IPS-18a (cell line): ENCODE results near the gene VPS4B.

Experiments used
- H3K27ac ChIP-seq: one replicate; pipeline ENCODE4 v1.5.1; 2013; ENCODE audit warnings: low read length
- H3K27me3 ChIP-seq: one replicate; pipeline ENCODE4 v1.6.1; 2013; ENCODE audit warnings: mild to moderate bottlenecking, low read length; ENCODE audit not compliant: control insufficient read depth, insufficient read depth
- H3K36me3 ChIP-seq: one replicate; pipeline ENCODE4 v1.6.1; 2013; ENCODE audit warnings: low read depth, low read length; ENCODE audit not compliant: control insufficient read depth
- H3K4me1 ChIP-seq: one replicate; pipeline ENCODE4 v1.6.1; 2013; ENCODE audit warnings: low read depth, low read length; ENCODE audit not compliant: control insufficient read depth
- H3K4me3 ChIP-seq: one replicate; pipeline ENCODE4 v1.5.1; 2013; ENCODE audit warnings: low read length
- H3K9ac ChIP-seq: one replicate; pipeline ENCODE4 v1.6.1; 2013; ENCODE audit warnings: mild to moderate bottlenecking, low read length, moderate library complexity
- H3K9me3 ChIP-seq: one replicate; pipeline ENCODE4 v1.6.1; 2013; ENCODE audit warnings: low read depth, low read length; ENCODE audit not compliant: control insufficient read depth

VPS4B gene

GRCh38 chr18:63394954-63395353, 27.3 kb downstream of the VPS4B start:
- H3K4me3 ChIP-seq = no peak overlapping the region
- no peak overlapping the region for H3K27ac ChIP-seq
- no peaks in the 10 kb centered on the region for H3K4me1 ChIP-seq
- no peak overlapping the region for H3K9ac ChIP-seq
- no peaks in the 10 kb centered on the region for H3K9me3 ChIP-seq
- peaks cover 67% of the 10 kb centered on the region for H3K36me3 ChIP-seq
- no peaks in the 10 kb centered on the region for H3K27me3 ChIP-seq

GRCh38 chr18:63387861-63388260, 34.4 kb downstream of the VPS4B start:
- peaks cover 20% of the 10 kb centered on the region for H3K36me3 ChIP-seq
- no peak overlapping the region for H3K9ac ChIP-seq
- no peaks in the 10 kb centered on the region for H3K9me3 ChIP-seq
- H3K4me1 ChIP-seq = no peaks in the 10 kb centered on the region
- H3K27me3 ChIP-seq = no peaks in the 10 kb centered on the region
- no peak overlapping the region for H3K4me3 ChIP-seq
- H3K27ac ChIP-seq = no peak overlapping the region

GRCh38 chr18:63382843-63383242, 39.4 kb downstream of the VPS4B start:
- no peaks in the 10 kb centered on the region for H3K27me3 ChIP-seq
- H3K9me3 ChIP-seq = no peaks in the 10 kb centered on the region
- no peak overlapping the region for H3K9ac ChIP-seq
- no peak overlapping the region for H3K27ac ChIP-seq
- H3K36me3 ChIP-seq = no peaks in the 10 kb centered on the region
- H3K4me3 ChIP-seq = no peak overlapping the region
- H3K4me1 ChIP-seq = no peaks in the 10 kb centered on the region

GRCh38 chr18:63379639-63379962, 42.7 kb downstream of the VPS4B start:
- H3K27ac ChIP-seq = no peak overlapping the region
- H3K4me3 ChIP-seq = no peak overlapping the region
- no peaks in the 10 kb centered on the region for H3K9me3 ChIP-seq
- no peaks in the 10 kb centered on the region for H3K27me3 ChIP-seq
- no peaks in the 10 kb centered on the region for H3K36me3 ChIP-seq
- H3K4me1 ChIP-seq = no peaks in the 10 kb centered on the region
- H3K9ac ChIP-seq = no peak overlapping the region

GRCh38 chr18:63378919-63379638, 43.2 kb downstream of the VPS4B start:
- Histone ChIP-seq H3K9ac (no peak overlapping the region), H3K36me3 (no peaks in the 10 kb centered on the region), H3K27me3 (no peaks in the 10 kb centered on the region), H3K4me3 (no peak overlapping the region), H3K27ac (no peak overlapping the region), H3K9me3 (no peaks in the 10 kb centered on the region), H3K4me1 (no peaks in the 10 kb centered on the region)

- no peaks in the 10 kb centered on the region for H3K4me1 ChIP-seq
- no peak overlapping the region for H3K9ac ChIP-seq
- H3K36me3 ChIP-seq = no peaks in the 10 kb centered on the region
- no peak overlapping the region for H3K27ac ChIP-seq
- no peak overlapping the region for H3K4me3 ChIP-seq
- H3K9me3 ChIP-seq = no peaks in the 10 kb centered on the region
- H3K27me3 ChIP-seq = no peaks in the 10 kb centered on the region
These were observed 44.8 kb downstream of the VPS4B start for GRCh38 chr18:63377275-63377980.

GRCh38 chr18:63376538-63376937, 45.7 kb downstream of the VPS4B start:
- Histone ChIP-seq H3K9ac (no peak overlapping the region), H3K4me3 (no peak overlapping the region), H3K36me3 (no peaks in the 10 kb centered on the region), H3K27ac (no peak overlapping the region), H3K9me3 (no peaks in the 10 kb centered on the region), H3K27me3 (no peaks in the 10 kb centered on the region), H3K4me1 (no peaks in the 10 kb centered on the region)

GRCh38 chr18:63374540-63374939, 47.7 kb downstream of the VPS4B start:
- H3K4me1 ChIP-seq = no peaks in the 10 kb centered on the region
- H3K27me3 ChIP-seq = no peaks in the 10 kb centered on the region
- H3K9ac ChIP-seq = no peak overlapping the region
- H3K4me3 ChIP-seq = no peak overlapping the region
- H3K36me3 ChIP-seq = no peaks in the 10 kb centered on the region
- no peaks in the 10 kb centered on the region for H3K9me3 ChIP-seq
- no peak overlapping the region for H3K27ac ChIP-seq

- peaks cover 5% of the 10 kb centered on the region for H3K9me3 ChIP-seq
- H3K27me3 ChIP-seq = no peaks in the 10 kb centered on the region
- no peak overlapping the region for H3K27ac ChIP-seq
- H3K36me3 ChIP-seq = no peaks in the 10 kb centered on the region
- no peaks in the 10 kb centered on the region for H3K4me1 ChIP-seq
- no peak overlapping the region for H3K4me3 ChIP-seq
- no peak overlapping the region for H3K9ac ChIP-seq
These were observed 49.1 kb downstream of the VPS4B start for GRCh38 chr18:63373161-63373560.

- Histone ChIP-seq H3K27ac (no peak overlapping the region), H3K36me3 (no peaks in the 10 kb centered on the region), H3K9ac (no peak overlapping the region), H3K4me3 (peak overlapping the region; percentile 80), H3K27me3 (no peaks in the 10 kb centered on the region), H3K9me3 (peaks cover 5% of the 10 kb centered on the region), H3K4me1 (peaks cover 5% of the 10 kb centered on the region)
These were observed 53.7 kb downstream of the VPS4B start for GRCh38 chr18:63368611-63369010.

GRCh38 chr18:63367053-63367953, 55.0 kb downstream of the VPS4B start, which contains the start of gene KDSR:
Gene KDSR (minus strand): TSS chr18:63367206. CDS start chr18:63367118, 88 bp downstream.
- Histone ChIP-seq H3K4me3 (peak within 1 kb of the TSS; percentile 80), H3K36me3 (peaks cover 2% of the 10 kb centered on the region), H3K27ac (no peak within 1 kb of the TSS), H3K4me1 (peaks cover 5% of the 10 kb centered on the region), H3K27me3 (no peaks in the 10 kb centered on the region), H3K9me3 (peaks cover 5% of the 10 kb centered on the region), H3K9ac (peak within 1 kb of the TSS; percentile 61)
